ENCODE data around the gene SEL1L.

- peak; percentile 56 for TF ChIP-seq CTCF (IDR thresholded peaks at IDR 0.05; ENCODE audit: low read length)
- TF ChIP-seq EZH2 (IDR thresholded peaks at IDR 0.05; ENCODE audit: borderline replicate concordance, low read length), result no peak
Measured at GRCh38 chr14:81565441-81566290, 32.0 kb upstream of the SEL1L start.

Measured in OCI-LY1 (cell line).